ENCODE data around the gene NRG2. TPM values are rescaled to one million over a fixed set of nuclear protein-coding genes. Genes with fewer than 3 reads are reported as not detected.

Gene NRG2
- 0.30 and 0.42 TPM in 2 replicates for total RNA-seq
- 0.26 and 0.30 TPM in 2 replicates for polyA plus RNA-seq
- 0.27 and 0.28 TPM in 2 replicates for polyA plus RNA-seq (2011; cell fraction: cytosol; rRNA removed)
- 0.13 and 0.17 TPM in 2 replicates for polyA plus RNA-seq (2011; cell fraction: nucleus; rRNA removed)
- 0.23 TPM in 1 of 2 replicates, not detected in the other for polyA plus RNA-seq (2012)
- 0.21 TPM in 1 of 2 replicates, not detected in the other for polyA minus RNA-seq
- polyA minus RNA-seq (2011; cell fraction: cytosol; rRNA and poly(A)+ RNA removed), result not detected
- 0.19 and 0.24 TPM in 2 replicates for polyA minus RNA-seq (2011; cell fraction: nucleus; rRNA and poly(A)+ RNA removed)
- Bru-seq, nascent RNA, result percentile 26 among the genes with signal in this experiment
- BruChase-seq, experiment 1, labeled RNA remaining after a 6-hour chase, result percentile 21 among the genes with signal in this experiment
- percentile 21 among the genes with signal in this experiment for BruChase-seq, experiment 2, labeled RNA remaining after a 2-hour chase
- long read RNA-seq, result 0 reads

- H3K36me3 ChIP-seq (ENCODE audit: control insufficient read depth in 2 of 2, extremely low read depth in 1 of 2, insufficient read depth in 2 of 2, low read length in 2 of 2), result no peaks in the 10 kb centered on the region
- TF ChIP-seq CTCF (IDR thresholded peaks at IDR 0.05; ENCODE audit: extremely low read depth in 1 of 2, insufficient read depth in 1 of 2, low read depth in 1 of 2, low read length in 2 of 2) (peak; percentile 32 to 72), EZH2 (IDR thresholded peaks at IDR 0.05; ENCODE audit: borderline replicate concordance, low read depth, low read length, severe bottlenecking) (peak; percentile 59), POLR2AphosphoS5 (IDR thresholded peaks at IDR 0.05; ENCODE audit: insufficient read depth, low read depth, low read length) (no peak)
- no peaks in the 10 kb centered on the region for H4K20me1 ChIP-seq (replicated peaks; ENCODE audit: control insufficient read depth, extremely low read depth, insufficient read depth, low read length)
- H3K4me1 ChIP-seq (ENCODE audit: control insufficient read depth, extremely low read depth, insufficient read depth, low read length), result peaks cover 27% of the 10 kb centered on the region
- peaks cover 3 to 12% of the 10 kb centered on the region in 2 experiments for H3K27me3 ChIP-seq (ENCODE audit: control insufficient read depth in 2 of 2, insufficient read depth in 2 of 2, low read length in 2 of 2)
- H3K9me1 ChIP-seq (replicated peaks; ENCODE audit: control insufficient read depth, extremely low read depth, insufficient read depth, low read length), result no peaks in the 10 kb centered on the region
- peak within 1 kb of the TSS; percentile 66 for H3K4me2 ChIP-seq (ENCODE audit: insufficient read depth, low read length)
- H3K9ac ChIP-seq (replicated peaks; ENCODE audit: extremely low read depth, insufficient read depth, low read length), result no peak within 1 kb of the TSS
- FAIRE-seq (peak; percentile 47), DNase-seq (ENCODE audit: low read depth, low spot score) (peak; percentile 65)
- no TSS peak for BruUV-seq (replicated peaks)
- no peaks in the 10 kb centered on the region for H3K79me2 ChIP-seq (ENCODE audit: control insufficient read depth, insufficient read depth, low read length)
- dilution Hi-C loops (cut with MboI; ENCODE audit: extremely low pct_ligation_motif_present, low sequenced_read_pairs) (no loop called here), intact Hi-C loops (cut with micrococcal nuclease) (loop anchor here (1.0 to 2.0 kb wide), 2 partner anchors 11 to 66 kb away; no protein-coding TSS in a partner anchor)
- CTCF ChIA-PET, result interaction anchor here (0.7 to 4.3 kb wide), 18 partner anchors 11 to 256 kb away, joined by 3 to 36 read pairs (median 4); no protein-coding TSS in a partner anchor
- no peak within 1 kb of the TSS for H3K27ac ChIP-seq (ENCODE audit: insufficient read depth, low read depth, low read length)
- no peaks in the 10 kb centered on the region for H3K9me3 ChIP-seq (replicated peaks; ENCODE audit: control insufficient read depth, insufficient read depth, low read length)
- peak within 1 kb of the TSS; percentile 23 to 54 (median 44) for H3K4me3 ChIP-seq (replicated peaks in 1 of 3; ENCODE audit: insufficient read depth in 1 of 3, low read depth in 1 of 3, low read length in 3 of 3)
- POLR2A ChIA-PET, result interaction anchor here (0.8 kb wide), 1 partner anchor 102 kb away, joined by 3 read pairs; no protein-coding TSS in a partner anchor
- peak within 1 kb of the TSS; percentile 71 for H2AFZ ChIP-seq (ENCODE audit: low read depth, low read length)
Observed at GRCh38 chr5:140042643-140043507, at the start of gene NRG2. Gene NRG2 (minus strand): TSS chr5:140043299.

All from endothelial cell of umbilical vein (primary cell).